HT-29 (cell line): ENCODE data around the gene PPTC7. TPM values are rescaled to one million over a fixed set of nuclear protein-coding genes. Genes with fewer than 3 reads are reported as not detected.
"Not testable (repeated sequence)": the region's sequence is repeated elsewhere in the genome, so short reads cannot be mapped to it uniquely, and the experiment has no call there.

ENCODE experiments used
- DNase-seq: peaks from one replicate; pipeline ENCODE4 v3.0.0-alpha.2; 2015; ENCODE audit warnings: low spot score
- total RNA-seq: library from RNA; depleted of rRNA; stranded (reverse); fragments of >200 nt; shearing (Covaris generic); gene quantifications from 2 replicates; pipeline ENCODE4 v1.2.3, GENCODE V29; 2014

Gene PPTC7
- total RNA-seq, 1 experiment from 2014 or later = 6.1 TPM

GRCh38 chr12:110562386-110562785, 20.7 kb downstream of the PPTC7 start:
- not testable (repeated sequence) for DNase-seq

- DNase-seq = no peak
These were observed 21.5 kb downstream of the PPTC7 start for GRCh38 chr12:110561471-110562201.

- no peak for DNase-seq
These were observed 22.2 kb downstream of the PPTC7 start for GRCh38 chr12:110560946-110561345.

- DNase-seq = no peak
These were observed 23.1 kb downstream of the PPTC7 start for GRCh38 chr12:110560048-110560447.

- DNase-seq = not testable (repeated sequence)
These were observed 24.2 kb downstream of the PPTC7 start for GRCh38 chr12:110558945-110559344.

- no peak for DNase-seq
These were observed 25.8 kb downstream of the PPTC7 start for GRCh38 chr12:110557300-110557699.

- no peak for DNase-seq
These were observed 26.4 kb downstream of the PPTC7 start for GRCh38 chr12:110556705-110557104.

GRCh38 chr12:110555577-110556406, 27.3 kb downstream of the PPTC7 start:
- DNase-seq = no peak

- DNase-seq = no peak
These were observed 28.9 kb downstream of the PPTC7 start for GRCh38 chr12:110554184-110554583.

GRCh38 chr12:110550981-110551380, 32.1 kb downstream of the PPTC7 start:
- DNase-seq = no peak

- no peak for DNase-seq
These were observed 33.4 kb downstream of the PPTC7 start for GRCh38 chr12:110549716-110550115.

- no peak for DNase-seq
These were observed 34.4 kb downstream of the PPTC7 start for GRCh38 chr12:110548678-110549077.

GRCh38 chr12:110547090-110547489, 36.0 kb downstream of the PPTC7 start:
- DNase-seq = no peak

GRCh38 chr12:110546339-110546738, 36.8 kb downstream of the PPTC7 start:
- DNase-seq = peak; percentile 61

- DNase-seq = peak; percentile 48
These were observed 37.3 kb downstream of the PPTC7 start for GRCh38 chr12:110545812-110546211.

- peak; percentile 54 for DNase-seq
These were observed 37.9 kb downstream of the PPTC7 start for GRCh38 chr12:110545259-110545658.

GRCh38 chr12:110543965-110544364, 39.2 kb downstream of the PPTC7 start:
- no peak for DNase-seq

GRCh38 chr12:110543252-110543959, 39.7 kb downstream of the PPTC7 start:
- no peak for DNase-seq

GRCh38 chr12:110540048-110540447, 43.1 kb downstream of the PPTC7 start:
- no peak for DNase-seq

GRCh38 chr12:110538869-110539622, 44.1 kb downstream of the PPTC7 start:
- peak; percentile 34 for DNase-seq
